GM18909 (cell line): ENCODE data around the gene CORO7.

ENCODE experiments used
- ATAC-seq: cut with Tn5 transposase; IDR thresholded peaks from one replicate; pipeline ENCODE4 v1.9.1; 2021; ENCODE audit warnings: mild to moderate bottlenecking; ENCODE audit not compliant: unreplicated experiment, poor library complexity

CORO7 gene

GRCh38 chr16:4416200-4417032, at the start of gene CORO7:
Gene CORO7 (minus strand): TSS chr16:4416596. CDS start chr16:4416518, 78 bp downstream.
- peak; percentile 73 for ATAC-seq

- ATAC-seq, result no peak
Measured at GRCh38 chr16:4463522-4464163, 47.2 kb upstream of the CORO7 start.

- ATAC-seq, result no peak
Measured at GRCh38 chr16:4461250-4462085, 45.1 kb upstream of the CORO7 start.

GRCh38 chr16:4460936-4461249, 44.5 kb upstream of the CORO7 start:
- ATAC-seq, result no peak

GRCh38 chr16:4455951-4456350, 39.6 kb upstream of the CORO7 start:
- ATAC-seq, result no peak

GRCh38 chr16:4455081-4455480, 38.7 kb upstream of the CORO7 start:
- no peak for ATAC-seq

- ATAC-seq, result no peak
Measured at GRCh38 chr16:4454623-4455022, 38.2 kb upstream of the CORO7 start.

GRCh38 chr16:4452674-4453073, 36.3 kb upstream of the CORO7 start:
- no peak for ATAC-seq

- no peak for ATAC-seq
Measured at GRCh38 chr16:4450931-4451519, 34.6 kb upstream of the CORO7 start.

- ATAC-seq, result no peak
Measured at GRCh38 chr16:4450430-4450829, 34.0 kb upstream of the CORO7 start.

GRCh38 chr16:4443986-4444385, 27.6 kb upstream of the CORO7 start:
- ATAC-seq, result no peak

- ATAC-seq, result no peak
Measured at GRCh38 chr16:4443271-4443670, 26.9 kb upstream of the CORO7 start.

- ATAC-seq, result no peak
Measured at GRCh38 chr16:4442371-4442770, 26.0 kb upstream of the CORO7 start.

- no peak for ATAC-seq
Measured at GRCh38 chr16:4437366-4437765, 21.0 kb upstream of the CORO7 start.

- ATAC-seq, result no peak
Measured at GRCh38 chr16:4435337-4436067, 19.1 kb upstream of the CORO7 start.

- ATAC-seq, result no peak
Measured at GRCh38 chr16:4433914-4434787, 17.8 kb upstream of the CORO7 start.

- no peak for ATAC-seq
Measured at GRCh38 chr16:4433228-4433627, 16.8 kb upstream of the CORO7 start.

- ATAC-seq, result no peak
Measured at GRCh38 chr16:4431023-4431422, 14.6 kb upstream of the CORO7 start.

- ATAC-seq, result no peak
Measured at GRCh38 chr16:4428500-4428899, 12.1 kb upstream of the CORO7 start.
